OCI-LY7 (cell line): ENCODE measurements around the gene TFEC. TPM values are rescaled to one million over a fixed set of nuclear protein-coding genes. Genes with fewer than 3 reads are reported as not detected.
"Not testable (repeated sequence)": the region's sequence is repeated elsewhere in the genome, so short reads cannot be mapped to it uniquely, and the experiment has no call there.

Experiments used
- BruUV-seq: library from RNA; stranded (reverse); fragments of 400-500 nt; replicated peaks from 2 replicates; lab custom pipeline; 2021; lab: Mats Ljungman, UMichigan
- CTCF ChIA-PET: fragments of 300-600 bp; sonication (Branson Sonifier 250); formaldehyde crosslinking; loops from one replicate; lab custom pipeline; 2022; ENCODE audit warnings: antibody characterized with exemption; ENCODE audit not compliant: unreplicated experiment; lab: Charles Lee
- POLR2A ChIA-PET: fragments of 300-600 bp; sonication (Branson Sonifier 250); formaldehyde crosslinking; loops from one replicate; lab custom pipeline; 2022; ENCODE audit warnings: antibody characterized with exemption; lab: Charles Lee
- DNase-seq: peaks from one replicate; pipeline ENCODE4 v3.0.0-alpha.2; 2015; ENCODE audit warnings: low spot score
- H2AFZ ChIP-seq: fragments of 200-600 bp; sonication (generic), shearing (Covaris generic); 2 replicates; pipeline ENCODE4 v1.6.1; 2014; ENCODE audit warnings: mild to moderate bottlenecking, antibody characterized with exemption, low read length, moderate library complexity
- H3K27ac ChIP-seq: fragments of 200-600 bp; sonication (generic); 2 replicates; pipeline ENCODE4 v1.5.1; 2014; ENCODE audit warnings: mixed run types, low read depth, mild to moderate bottlenecking, moderate library complexity, low read length, inconsistent platforms; ENCODE audit not compliant: poor library complexity, severe bottlenecking
- H3K36me3 ChIP-seq: fragments of 200-600 bp; sonication (generic); 2 replicates; pipeline ENCODE4 v1.6.1; 2014; ENCODE audit warnings: mild to moderate bottlenecking, antibody characterized with exemption, low read length, moderate library complexity, mixed read lengths; ENCODE audit not compliant: insufficient read depth
- H3K4me1 ChIP-seq: fragments of 200-600 bp; sonication (generic); 2 replicates; pipeline ENCODE4 v1.5.1; 2014; ENCODE audit warnings: mild to moderate bottlenecking, low read length; ENCODE audit not compliant: insufficient read depth, poor library complexity, severe bottlenecking
- H3K4me2 ChIP-seq: fragments of 200-600 bp; sonication (generic); 2 replicates; pipeline ENCODE4 v1.6.1; 2014; ENCODE audit warnings: mild to moderate bottlenecking, low read length
- H3K4me3 ChIP-seq: fragments of 200-600 bp; sonication (generic); 2 replicates; pipeline ENCODE4 v1.5.1; 2014; ENCODE audit warnings: mild to moderate bottlenecking, low read depth, low read length; ENCODE audit not compliant: poor library complexity, severe bottlenecking
- H3K79me2 ChIP-seq: fragments of 200-600 bp; sonication (generic); 2 replicates; pipeline ENCODE4 v1.6.1; 2016; ENCODE audit warnings: low read depth, mild to moderate bottlenecking, low read length, moderate library complexity, mixed read lengths; ENCODE audit not compliant: insufficient read depth
- H3K9me2 ChIP-seq: fragments of 200-600 bp; sonication (generic); 2 replicates; pipeline ENCODE4 v1.6.1; 2016; ENCODE audit warnings: mild to moderate bottlenecking, low read length, mixed read lengths; ENCODE audit not compliant: insufficient read depth
- H3K9me3 ChIP-seq: fragments of 200-600 bp; sonication (generic); 2 replicates; pipeline ENCODE4 v1.6.1; 2014; ENCODE audit warnings: mild to moderate bottlenecking, mixed run types, low read length, mixed read lengths
- H4K20me1 ChIP-seq: fragments of 200-600 bp; sonication (generic); 2 replicates; pipeline ENCODE4 v1.6.1; 2014; ENCODE audit warnings: mild to moderate bottlenecking, antibody characterized with exemption, low read length, moderate library complexity, mixed read lengths; ENCODE audit not compliant: insufficient read depth
- EZH2phosphoT487 ChIP-seq: fragments of 200-600 bp; sonication (generic); IDR thresholded peaks from 2 replicates; pipeline ENCODE4 v1.6.1; 2018; ENCODE audit warnings: low read depth, borderline replicate concordance, mild to moderate bottlenecking, mixed run types, antibody characterized with exemption, low read length, moderate library complexity, mixed read lengths
- intact Hi-C: fragments of 100-400 bp; cut with micrococcal nuclease; formaldehyde crosslinking; loops from one replicate; pipeline ENCODE4 v1.10.0; 2022; ENCODE audit not compliant: unreplicated experiment
- total RNA-seq, 2 experiments: library from RNA; depleted of rRNA in 1 of 2; stranded (reverse); fragments of >200 nt in 1 of 2; shearing (Covaris generic) in 1 of 2; gene quantifications; 2 replicates each; pipeline ENCODE4 v1.2.3, GENCODE V29; 2014 to 2022
- TF ChIP-seq, protein P1 (sequence below): fragments of 200-600 bp; sonication (generic); conservative IDR thresholded peaks from 2 replicates; pipeline ENCODE4 v1.5.1; 2014; ENCODE audit warnings: mild to moderate bottlenecking, antibody characterized with exemption, low read length, moderate library complexity, mixed read lengths

Gene TFEC
- total RNA-seq, 2 experiments from 2014 or later, result 2.2 TPM; not detected in 1

DNA sequence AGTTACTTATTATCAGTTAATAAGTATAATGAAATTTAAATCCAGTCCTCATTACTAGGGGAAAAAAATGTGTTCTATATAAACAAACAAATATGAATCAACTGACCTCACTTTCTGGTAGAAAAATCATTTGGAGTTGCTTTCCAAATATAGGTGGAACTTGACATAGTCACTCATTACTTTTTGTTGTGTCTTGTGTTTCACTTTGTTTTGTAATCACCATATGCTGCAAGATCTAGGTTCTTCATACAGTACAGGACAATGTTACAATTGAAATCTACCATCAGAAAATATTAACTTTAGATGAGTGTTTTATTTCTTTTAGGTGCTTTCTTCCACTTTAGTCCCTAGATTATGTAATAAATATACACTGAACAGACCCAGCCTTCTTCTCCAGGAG lies 16.9 kb downstream of the TFEC start:
- H3K4me1 ChIP-seq, result no peaks in the 10 kb centered on the region
- H3K9me3 ChIP-seq, result no peaks in the 10 kb centered on the region
- CTCF ChIA-PET, result no interaction called here
- BruUV-seq, result no TSS peak
- H3K36me3 ChIP-seq, result no peaks in the 10 kb centered on the region
- POLR2A ChIA-PET, result interaction anchor here (0.9 kb wide), 1 partner anchor 11 kb away, joined by 3 read pairs; no protein-coding TSS in a partner anchor
- H3K4me3 ChIP-seq, result no peak overlapping the region
- H3K9me2 ChIP-seq, result no peaks in the 10 kb centered on the region
- no peaks in the 10 kb centered on the region for H3K79me2 ChIP-seq
- intact Hi-C loops, result no loop called here
- no peak overlapping the region for H3K27ac ChIP-seq
- H4K20me1 ChIP-seq, result no peaks in the 10 kb centered on the region
- no peak overlapping the region for H3K4me2 ChIP-seq
- no peak for TF ChIP-seq EZH2phosphoT487
- TF ChIP-seq, protein P1, sequence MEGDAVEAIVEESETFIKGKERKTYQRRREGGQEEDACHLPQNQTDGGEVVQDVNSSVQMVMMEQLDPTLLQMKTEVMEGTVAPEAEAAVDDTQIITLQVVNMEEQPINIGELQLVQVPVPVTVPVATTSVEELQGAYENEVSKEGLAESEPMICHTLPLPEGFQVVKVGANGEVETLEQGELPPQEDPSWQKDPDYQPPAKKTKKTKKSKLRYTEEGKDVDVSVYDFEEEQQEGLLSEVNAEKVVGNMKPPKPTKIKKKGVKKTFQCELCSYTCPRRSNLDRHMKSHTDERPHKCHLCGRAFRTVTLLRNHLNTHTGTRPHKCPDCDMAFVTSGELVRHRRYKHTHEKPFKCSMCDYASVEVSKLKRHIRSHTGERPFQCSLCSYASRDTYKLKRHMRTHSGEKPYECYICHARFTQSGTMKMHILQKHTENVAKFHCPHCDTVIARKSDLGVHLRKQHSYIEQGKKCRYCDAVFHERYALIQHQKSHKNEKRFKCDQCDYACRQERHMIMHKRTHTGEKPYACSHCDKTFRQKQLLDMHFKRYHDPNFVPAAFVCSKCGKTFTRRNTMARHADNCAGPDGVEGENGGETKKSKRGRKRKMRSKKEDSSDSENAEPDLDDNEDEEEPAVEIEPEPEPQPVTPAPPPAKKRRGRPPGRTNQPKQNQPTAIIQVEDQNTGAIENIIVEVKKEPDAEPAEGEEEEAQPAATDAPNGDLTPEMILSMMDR, result no peak
- no peak for DNase-seq
- H2AFZ ChIP-seq, result no peak overlapping the region

DNA sequence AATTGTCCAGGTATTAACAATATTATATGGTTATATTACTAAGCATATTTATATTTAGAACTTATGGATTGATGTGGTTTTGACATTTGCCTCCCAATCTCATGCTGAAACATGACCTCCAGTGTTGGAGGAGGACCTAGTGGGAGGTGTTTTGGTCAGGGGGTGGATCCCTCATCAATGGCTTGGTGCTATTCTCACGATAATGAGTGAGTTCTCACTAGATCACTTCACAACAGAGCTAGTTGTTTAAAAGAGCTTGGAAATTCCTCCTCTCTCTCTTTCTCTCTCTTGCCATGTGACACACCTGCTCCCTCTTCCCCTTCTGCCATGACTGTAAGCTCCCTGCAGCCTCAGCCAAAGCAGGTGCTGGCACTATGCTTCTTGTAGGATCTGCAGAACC lies 19.0 kb downstream of the TFEC start:
- Histone ChIP-seq H3K4me1 (no peaks in the 10 kb centered on the region), H4K20me1 (no peaks in the 10 kb centered on the region), H3K4me2 (no peak overlapping the region), H3K79me2 (no peaks in the 10 kb centered on the region), H3K9me2 (no peaks in the 10 kb centered on the region), H3K9me3 (no peaks in the 10 kb centered on the region), H3K36me3 (no peaks in the 10 kb centered on the region), H3K4me3 (no peak overlapping the region), H2AFZ (no peak overlapping the region), H3K27ac (no peak overlapping the region)
- BruUV-seq, result no TSS peak
- ChIA-PET POLR2A (no interaction called here), CTCF (no interaction called here)
- intact Hi-C loops, result no loop called here
- TF ChIP-seq EZH2phosphoT487, result no peak
- TF ChIP-seq, protein P1, result no peak
- DNase-seq, result no peak

DNA sequence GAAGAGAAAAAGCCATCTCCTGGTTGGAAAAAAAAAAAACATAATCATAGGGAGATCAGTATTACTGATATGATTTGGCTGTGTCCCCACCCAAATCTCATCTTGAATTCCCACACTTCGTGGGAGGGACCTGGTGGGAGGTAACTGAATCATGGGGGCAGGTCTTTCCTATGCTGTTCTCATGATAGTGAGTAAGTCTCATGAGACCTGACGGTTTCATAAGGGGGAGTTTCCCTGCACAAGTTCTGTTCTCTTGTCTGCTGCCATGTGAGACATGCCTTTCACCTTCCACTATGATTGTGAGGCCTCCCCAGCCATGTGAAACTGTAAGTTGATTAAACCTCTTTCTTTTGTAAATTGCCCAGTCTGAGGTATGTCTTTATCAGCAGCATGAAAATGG lies 25.8 kb downstream of the TFEC start:
- H3K4me3 ChIP-seq, CTCF ChIA-PET, H2AFZ ChIP-seq, H4K20me1 ChIP-seq, intact Hi-C loops, POLR2A ChIA-PET, H3K27ac ChIP-seq, BruUV-seq, H3K4me2 ChIP-seq, H3K36me3 ChIP-seq, H3K9me2 ChIP-seq, H3K4me1 ChIP-seq, DNase-seq, H3K79me2 ChIP-seq, H3K9me3 ChIP-seq: not testable (repeated sequence)
